NT2/D1 (cell line): ENCODE results near the gene EVI2B.

Experiments
- YY1 ChIP-seq: IDR thresholded peaks from 2 replicates; pipeline ENCODE4 v1.6.1; 2011; ENCODE audit not compliant: insufficient read length, insufficient read depth
- ZNF274 ChIP-seq: IDR thresholded peaks from 2 replicates; pipeline ENCODE4 v1.6.1; 2011; ENCODE audit warnings: mild to moderate bottlenecking, low read depth, low read length

- TF ChIP-seq ZNF274 (no peak), YY1 (no peak)
Measured at GRCh38 chr17:31321481-31321880, 7.6 kb upstream of the EVI2B start, which contains the start of gene EVI2A.
